Stimulated activated CD8-positive, alpha-beta memory T cell treated with anti-CD3 and anti-CD28 coated beads, Interleukin-7, amount 100 ng/mL, for 1 hour (primary cell): Measurements from ENCODE around the gene AFF1.
"Not testable (repeated sequence)": the region's sequence is repeated elsewhere in the genome, so short reads cannot be mapped to it uniquely, and the experiment has no call there.

Experiments
- DNase-seq, 2 donors: peaks; one replicate each; pipeline ENCODE4 v3.0.0-alpha.2; 2020; ENCODE audit warnings: low read depth in 2 of 2

The AFF1 gene

GRCh38 chr4:87055311-87055710, 120.5 kb downstream of the AFF1 start:
- DNase-seq = no peak

- DNase-seq = no peak
Measured at GRCh38 chr4:87056881-87057280, 122.1 kb downstream of the AFF1 start.

DNA sequence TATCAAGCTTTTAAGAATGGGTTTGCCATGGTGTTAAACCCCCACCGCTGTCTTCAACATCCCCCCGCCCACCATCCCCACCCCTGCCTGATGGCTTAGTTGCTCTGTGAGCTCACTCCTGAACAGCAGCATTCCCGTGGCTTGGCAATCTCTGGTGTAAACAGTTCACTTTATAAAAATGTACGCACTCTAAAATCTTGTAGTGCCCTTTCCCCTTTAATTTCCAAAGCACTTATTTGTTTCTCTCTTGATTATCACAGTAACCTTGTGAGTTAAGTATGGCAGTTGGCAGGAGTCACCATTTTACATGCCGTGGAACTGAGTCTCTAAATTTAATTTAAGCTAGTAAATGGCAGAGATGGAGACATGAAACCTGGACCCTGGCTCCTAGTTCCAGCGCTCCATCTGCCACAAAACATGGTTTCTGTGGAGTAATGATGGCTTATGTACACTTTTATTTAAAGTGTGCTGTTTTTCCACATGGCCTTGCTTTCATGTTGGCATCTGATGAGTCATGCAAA, 123.1 kb downstream of the AFF1 start:
- no peak for DNase-seq

- DNase-seq = no peak
Measured at GRCh38 chr4:87058356-87059073, 123.7 kb downstream of the AFF1 start.

DNA sequence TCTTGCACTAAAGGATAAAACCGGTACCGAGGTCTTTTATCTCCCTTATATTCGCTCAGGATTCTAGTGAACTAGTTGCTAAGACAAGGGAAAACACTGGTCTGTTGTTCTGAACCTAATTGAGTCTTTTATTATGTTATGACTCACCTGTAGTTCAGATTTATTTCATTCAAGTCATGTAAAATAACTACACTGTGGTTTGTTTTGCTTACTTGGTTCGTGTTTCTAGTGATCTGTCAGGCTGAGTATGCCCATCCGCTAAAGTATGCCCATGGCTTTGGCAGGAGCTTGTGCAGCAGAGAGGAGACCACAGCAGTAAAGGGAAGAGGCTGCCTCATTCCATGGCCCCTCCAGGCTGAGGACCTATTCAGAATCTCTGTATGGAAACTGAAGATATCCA, 126.1 kb downstream of the AFF1 start:
- no peak for DNase-seq

DNA sequence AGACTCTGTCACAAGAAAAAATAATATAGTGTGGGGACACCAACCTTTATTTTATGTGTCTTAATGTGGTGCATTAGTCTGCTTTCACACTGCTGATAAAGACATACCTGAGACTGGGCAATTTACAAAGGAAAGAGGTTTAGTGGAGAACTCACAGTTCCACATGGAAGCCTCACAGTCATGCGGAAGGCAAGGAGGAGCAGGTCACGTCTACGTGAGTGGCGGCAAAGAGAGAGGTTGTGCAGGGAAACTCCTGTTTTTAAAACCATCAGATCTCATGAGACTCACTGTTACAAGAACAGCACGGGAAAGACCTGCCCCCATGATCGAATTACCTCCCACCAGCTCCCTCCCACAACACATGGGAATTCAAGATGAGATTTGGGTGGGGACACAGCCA, 130.2 kb downstream of the AFF1 start:
- no peak for DNase-seq

- no peak for DNase-seq
Measured at GRCh38 chr4:87066403-87067123, 131.8 kb downstream of the AFF1 start.

DNA sequence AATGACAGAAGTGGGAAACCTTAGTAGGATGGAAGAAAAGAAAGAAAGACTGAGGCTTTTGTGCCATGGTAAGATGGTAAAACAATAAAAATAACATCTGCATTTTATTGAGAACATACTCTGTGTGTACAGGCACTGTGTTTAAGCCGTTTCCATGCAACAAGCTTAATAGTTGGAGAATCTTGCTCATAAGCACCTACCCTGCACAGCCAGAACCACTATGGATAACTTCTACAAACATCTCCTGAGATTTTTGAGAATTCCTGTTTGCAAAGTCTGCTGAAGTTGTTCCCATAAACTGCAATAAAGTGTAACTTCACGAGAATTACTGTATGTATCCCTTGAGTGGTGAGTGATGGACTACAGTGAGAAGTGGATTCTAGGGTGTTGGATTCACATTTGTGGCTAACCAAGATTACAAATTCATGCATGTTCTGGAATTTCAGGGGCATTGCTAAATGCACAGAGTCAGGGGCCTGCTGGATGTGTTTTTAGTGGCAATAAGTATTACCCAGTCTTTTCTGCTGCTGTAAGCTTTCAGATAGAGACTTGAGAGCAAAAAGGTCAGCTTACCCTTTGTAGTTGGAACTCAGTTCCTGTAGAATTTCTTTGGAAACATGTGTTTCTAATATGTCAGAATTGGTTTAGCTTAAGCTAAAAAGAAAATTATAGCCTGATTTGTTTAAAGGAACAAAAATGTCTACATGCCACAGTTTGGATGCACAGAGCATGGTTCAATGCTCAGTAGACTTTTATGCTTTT, 132.5 kb downstream of the AFF1 start:
- no peak for DNase-seq

DNA sequence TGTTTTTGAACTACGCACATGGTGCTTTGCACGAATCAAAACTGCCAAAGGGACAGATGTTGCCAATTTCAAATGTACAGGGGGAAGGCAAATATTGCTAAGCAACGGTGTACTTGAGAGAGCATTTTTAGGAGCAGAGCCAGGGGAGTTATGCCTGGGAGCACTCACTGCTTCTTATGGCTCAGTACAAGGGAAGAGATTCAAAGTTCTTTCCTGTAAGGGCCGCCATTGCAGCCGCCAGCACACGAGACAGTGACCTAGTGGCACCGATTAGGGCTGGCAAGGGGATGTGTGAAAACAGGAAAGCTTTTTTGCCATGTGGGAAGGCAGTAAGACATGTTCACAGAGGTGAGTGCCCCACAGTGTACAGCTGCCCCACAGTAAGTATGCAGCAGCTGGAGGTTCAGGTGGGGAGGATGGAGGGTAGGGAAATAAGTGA, 133.8 kb downstream of the AFF1 start:
- DNase-seq = no peak

DNA sequence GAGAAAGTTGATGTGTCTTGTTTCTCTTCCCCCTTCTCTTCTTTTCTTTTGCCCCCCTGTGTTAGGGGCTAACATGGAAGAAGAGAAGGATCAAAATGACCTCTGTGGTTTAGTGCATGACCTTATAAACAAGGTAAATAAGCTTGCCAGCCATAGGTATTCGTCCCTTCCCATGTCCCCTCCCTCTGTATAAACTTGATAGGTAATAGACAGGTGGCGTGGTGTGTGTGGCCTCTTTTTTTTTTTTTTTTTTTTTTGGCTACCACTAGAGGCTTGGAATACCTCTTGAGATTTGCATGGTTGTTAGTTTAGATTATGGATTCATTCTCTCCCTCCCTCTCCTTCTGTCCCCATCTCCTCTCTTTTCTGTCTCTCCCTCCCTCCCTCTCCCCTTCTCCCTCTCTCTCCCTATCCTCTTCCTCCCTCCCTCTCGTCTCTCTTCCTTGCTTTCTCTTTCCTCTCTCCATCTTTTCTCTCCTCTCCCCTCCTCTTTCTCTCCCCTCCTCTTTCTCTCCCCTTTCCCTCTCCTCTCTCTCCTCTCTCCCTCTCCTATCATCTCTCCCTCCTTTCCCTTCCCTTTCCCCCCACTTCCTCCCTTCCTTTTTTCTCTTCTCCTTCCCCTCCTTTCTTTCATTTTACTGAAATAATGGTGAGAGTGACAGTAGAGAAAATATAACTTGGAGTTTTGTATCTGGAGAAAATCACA, 134.4 kb downstream of the AFF1 start:
- no peak for DNase-seq

DNA sequence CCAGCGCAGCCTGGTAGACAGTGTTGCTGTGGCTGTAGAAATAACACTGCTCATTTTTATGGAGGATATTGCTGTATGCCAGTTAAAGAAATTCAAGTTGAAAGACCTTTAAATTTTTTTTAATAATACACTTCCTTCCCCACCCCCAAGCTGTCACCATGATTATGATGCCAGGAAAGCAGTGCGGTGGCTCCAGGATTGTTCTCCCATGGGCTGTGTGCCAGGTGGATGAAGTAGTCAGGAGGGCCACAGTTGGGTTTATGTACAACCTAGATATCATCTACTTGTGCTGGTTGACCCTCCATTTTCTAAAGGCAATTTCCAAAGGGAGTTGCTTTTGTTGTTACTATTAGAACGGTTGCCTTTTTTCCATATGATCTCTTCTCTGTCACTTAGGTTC, 136.6 kb downstream of the AFF1 start:
- no peak for DNase-seq

DNA sequence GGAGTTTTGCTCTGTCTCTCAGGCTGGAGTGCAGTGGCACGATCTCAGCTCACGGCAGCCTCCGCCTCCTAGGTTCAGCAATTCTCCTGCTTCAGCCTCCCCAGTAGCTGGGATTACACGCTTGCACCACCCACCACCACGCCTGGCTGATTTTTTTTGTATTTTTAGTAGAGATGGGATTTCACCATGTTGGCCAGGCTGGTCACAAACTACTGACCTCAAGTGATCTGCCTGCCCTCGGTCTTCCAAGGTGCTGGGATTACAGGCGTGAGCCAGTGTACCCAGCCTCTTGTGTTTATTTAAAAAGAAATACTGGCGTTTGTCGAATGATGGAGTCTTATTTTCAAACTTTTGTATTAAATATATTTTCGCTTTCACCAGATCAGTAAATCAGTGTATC, 137.7 kb downstream of the AFF1 start:
- DNase-seq = not testable (repeated sequence)

DNA sequence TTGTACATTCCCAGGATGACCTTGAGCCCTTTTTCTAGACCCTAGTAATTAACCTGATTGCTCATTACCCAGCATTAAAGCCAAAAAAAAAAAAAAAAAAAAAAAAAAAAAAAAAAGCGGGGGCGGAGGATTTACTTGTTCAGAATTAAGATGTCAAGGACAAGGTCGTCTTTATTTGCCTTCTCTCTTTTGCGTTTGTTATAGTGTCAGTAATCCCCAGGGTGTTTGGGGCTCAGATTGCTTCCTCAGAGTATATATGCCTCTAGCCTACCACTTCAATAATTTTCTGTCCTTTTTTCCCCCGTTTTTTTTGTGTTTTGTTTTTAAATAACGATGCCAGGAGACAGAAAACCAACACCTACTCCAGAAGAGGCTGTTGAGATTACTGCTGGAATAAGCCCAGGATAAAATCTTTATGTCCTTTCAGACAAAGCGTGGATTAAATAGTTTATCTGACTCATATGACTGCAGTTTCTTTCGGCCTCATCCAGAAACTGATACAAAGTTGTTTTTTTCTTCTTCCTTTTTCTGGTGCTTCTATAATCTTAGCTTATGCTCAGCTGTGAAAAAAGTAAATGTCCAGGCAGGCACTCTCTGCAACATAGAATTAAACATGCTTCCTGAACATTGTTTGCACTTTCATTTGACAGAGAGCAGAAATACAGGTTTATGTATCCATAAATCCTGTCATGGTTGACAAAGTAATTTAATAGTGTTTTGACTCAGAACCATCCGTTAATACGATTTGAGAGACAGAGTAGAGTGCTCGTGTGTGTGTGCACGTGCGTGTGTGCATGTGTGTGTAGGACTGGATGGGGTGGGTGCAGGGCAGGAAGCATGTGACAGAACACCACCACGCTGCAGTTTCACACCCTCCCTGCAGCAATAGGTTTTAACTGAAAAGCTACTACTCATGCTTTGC, 138.6 kb downstream of the AFF1 start:
- peak in 1 of 2 donors; percentile 6 for DNase-seq

- no peak for DNase-seq
Measured at GRCh38 chr4:87074121-87074488, 139.3 kb downstream of the AFF1 start.

- no peak for DNase-seq
Measured at GRCh38 chr4:87075876-87076275, 141.1 kb downstream of the AFF1 start.

GRCh38 chr4:87076690-87077358, 142.0 kb downstream of the AFF1 start:
- no peak for DNase-seq

GRCh38 chr4:87077914-87078585, 143.2 kb downstream of the AFF1 start:
- no peak for DNase-seq

- no peak for DNase-seq
Measured at GRCh38 chr4:87078987-87079486, 144.2 kb downstream of the AFF1 start.

GRCh38 chr4:87079967-87080366, 145.2 kb downstream of the AFF1 start:
- no peak for DNase-seq
